T follicular helper cell (primary cell): Measurements from ENCODE around the gene ANKRD53.

Experiments used
- DNase-seq: peaks from one replicate; pipeline ENCODE4 v3.0.0-alpha.2; 2020; ENCODE audit warnings: low read depth

Gene ANKRD53

DNA sequence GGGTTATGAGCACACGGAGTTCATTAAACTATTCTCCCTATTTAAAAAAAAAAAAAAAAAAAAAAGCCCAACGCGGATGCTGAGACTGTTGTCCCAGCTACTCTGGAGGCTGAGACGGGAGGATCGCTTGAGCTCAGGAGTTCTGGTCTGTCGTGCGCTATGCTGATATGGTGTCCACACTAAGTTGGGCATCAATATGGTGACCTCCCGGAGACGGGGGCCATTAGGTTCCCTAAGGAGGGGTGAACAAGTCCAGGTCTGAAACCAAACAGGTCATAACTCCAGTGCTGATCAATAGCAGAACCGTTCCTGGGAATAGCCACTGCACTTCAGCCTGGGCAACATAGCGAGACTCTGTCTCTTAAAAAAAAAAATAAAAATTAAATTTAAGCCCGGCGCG, 12.9 kb upstream of the ANKRD53 start:
- DNase-seq = no peak

DNA sequence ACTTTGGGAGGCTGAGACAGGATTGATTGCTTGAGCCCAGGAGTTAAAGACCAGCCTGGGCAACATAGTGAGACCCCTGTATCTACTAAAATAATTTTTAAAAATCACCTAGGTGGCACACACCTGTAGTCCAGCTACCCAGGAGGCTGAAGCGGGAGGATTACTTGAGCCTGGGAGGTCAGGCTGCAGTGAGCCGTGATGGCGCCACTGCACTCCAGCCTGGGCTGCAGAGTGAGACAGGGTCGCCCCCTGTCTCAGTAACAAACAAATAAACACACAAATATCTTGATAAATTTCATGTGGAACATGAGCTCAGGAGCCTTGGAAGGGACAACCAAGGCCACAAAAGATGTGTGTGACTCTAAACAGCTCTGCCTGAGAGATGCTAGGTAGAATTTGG, 11.7 kb upstream of the ANKRD53 start:
- DNase-seq = no peak

DNA sequence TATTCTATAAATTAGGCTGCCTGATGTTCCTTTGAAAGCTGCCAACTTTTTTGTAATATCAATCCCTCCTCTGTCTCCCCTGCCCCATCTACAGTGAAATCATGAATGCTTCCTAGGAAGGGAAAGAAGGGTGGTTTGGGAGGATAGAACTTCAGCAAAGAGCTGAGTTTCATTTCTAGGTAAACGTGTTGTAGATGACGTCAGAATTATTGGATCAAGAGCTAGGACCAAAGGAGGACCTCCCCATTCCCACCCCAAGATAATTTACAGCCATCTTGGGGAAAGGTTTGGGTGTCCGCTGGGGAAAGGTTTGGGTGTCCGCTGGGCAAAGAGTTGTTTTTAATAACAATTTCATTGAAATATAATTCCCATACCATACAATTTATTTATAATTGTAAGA, 11.2 kb upstream of the ANKRD53 start:
- DNase-seq = no peak

DNA sequence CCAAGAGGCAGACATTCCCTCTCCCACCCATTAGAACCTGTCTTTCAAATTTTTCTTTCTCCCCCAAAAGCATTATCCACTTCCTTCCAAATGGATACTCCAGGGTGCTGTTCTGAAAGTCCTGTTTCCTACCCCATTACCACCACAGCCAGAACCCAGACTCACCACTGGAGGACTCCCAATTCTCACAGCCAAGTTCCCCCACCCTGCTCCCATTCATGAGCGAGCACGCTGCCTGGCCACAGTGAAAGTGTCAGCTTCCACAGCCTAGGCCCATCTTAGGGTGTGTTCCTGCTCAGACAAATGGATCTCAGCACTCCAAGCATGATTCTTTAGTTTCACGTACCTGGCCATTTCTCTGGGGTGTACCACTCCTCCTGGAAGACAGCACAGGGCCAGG, 3.8 kb upstream of the ANKRD53 start:
- no peak for DNase-seq

DNA sequence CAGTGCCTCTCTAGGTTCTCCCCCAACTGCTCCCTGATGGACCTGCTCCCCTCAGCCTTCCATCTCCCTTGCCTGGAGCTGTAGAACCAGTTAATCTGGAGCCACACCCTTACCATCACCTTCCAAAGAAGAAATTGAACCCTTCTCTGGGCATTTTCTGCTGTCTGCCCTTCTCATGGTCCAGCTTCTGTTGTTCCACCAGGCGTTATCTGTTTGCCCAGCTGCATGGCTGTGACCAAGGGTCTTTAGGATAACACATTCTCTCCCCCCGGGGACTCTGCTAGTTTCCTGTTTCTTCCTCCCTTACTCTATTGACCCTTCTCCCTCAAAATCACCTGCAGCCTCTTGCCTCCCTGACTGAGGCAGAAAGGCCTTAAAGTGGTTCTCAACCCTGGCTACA, 3.2 kb upstream of the ANKRD53 start:
- no peak for DNase-seq

DNA sequence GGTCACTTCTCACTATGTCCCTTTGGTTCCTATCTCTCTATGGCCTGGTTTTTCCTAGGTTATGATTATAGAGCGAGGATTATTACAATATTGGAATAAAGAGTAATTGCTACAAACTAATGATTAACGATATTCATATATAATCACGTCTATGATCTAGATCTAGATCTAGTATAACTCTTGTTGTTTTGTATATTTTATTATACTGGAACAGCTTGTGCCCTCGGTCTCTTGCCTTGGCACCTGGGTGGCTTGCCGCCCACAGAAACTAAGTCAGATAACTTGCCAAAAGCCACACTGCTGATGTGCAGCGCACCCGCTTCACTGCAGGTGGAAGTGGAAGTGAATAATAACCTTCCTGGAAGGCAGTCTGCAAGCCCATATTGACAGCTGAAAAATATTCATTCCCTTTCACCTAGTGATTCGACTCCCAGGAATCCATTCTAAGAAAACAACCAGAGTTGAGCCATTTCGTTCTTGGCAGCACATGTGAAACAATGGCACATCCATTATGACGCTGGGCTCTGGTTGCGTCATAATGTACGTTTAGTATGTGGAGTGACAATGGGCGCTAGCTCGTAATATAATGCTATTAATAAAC, 725 bp upstream of the ANKRD53 start:
- no peak for DNase-seq

DNA sequence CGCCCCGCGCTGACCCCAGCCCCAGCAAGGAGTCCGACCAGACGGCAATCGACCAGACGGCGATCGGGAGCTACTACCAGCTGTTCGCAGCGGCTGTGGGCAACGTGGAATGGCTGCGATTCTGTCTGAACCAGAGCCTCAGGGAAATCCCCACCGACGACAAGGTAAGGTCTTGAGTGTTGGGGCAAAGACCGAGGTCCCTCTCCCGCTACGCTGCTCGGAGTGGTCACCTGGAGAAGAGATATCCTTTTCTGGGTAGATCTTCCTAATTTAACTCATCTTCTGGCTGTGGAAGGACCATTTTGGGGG, 704 bp downstream of the ANKRD53 start:
- no peak for DNase-seq

- DNase-seq = no peak
Observed at GRCh38 chr2:70979626-70980025, 1.2 kb downstream of the ANKRD53 start.

GRCh38 chr2:70981421-70981820, 3.0 kb downstream of the ANKRD53 start:
- DNase-seq = no peak

GRCh38 chr2:70981866-70982810, 3.7 kb downstream of the ANKRD53 start:
- DNase-seq = no peak

DNA sequence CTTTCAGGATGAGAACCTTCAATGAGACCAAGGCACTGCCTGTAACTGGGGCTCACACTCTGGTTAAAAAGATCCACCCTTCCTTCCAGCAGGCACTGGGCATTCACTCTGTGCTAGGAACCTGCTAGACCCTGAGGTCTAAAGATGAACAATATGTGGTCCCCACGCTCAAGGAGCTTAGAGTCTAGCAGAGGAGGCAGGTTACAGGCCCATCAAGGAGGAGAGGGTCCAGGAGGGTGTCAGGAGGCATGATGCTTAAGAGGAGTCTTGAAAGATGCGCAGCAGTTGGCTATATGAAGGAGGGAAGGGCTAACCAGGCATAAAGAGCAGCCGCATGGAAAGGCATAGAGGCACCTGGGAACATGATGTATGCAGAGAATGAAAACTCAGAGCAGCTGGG, 4.5 kb downstream of the ANKRD53 start:
- no peak for DNase-seq

GRCh38 chr2:70983506-70984227, 5.2 kb downstream of the ANKRD53 start:
- DNase-seq = no peak

DNA sequence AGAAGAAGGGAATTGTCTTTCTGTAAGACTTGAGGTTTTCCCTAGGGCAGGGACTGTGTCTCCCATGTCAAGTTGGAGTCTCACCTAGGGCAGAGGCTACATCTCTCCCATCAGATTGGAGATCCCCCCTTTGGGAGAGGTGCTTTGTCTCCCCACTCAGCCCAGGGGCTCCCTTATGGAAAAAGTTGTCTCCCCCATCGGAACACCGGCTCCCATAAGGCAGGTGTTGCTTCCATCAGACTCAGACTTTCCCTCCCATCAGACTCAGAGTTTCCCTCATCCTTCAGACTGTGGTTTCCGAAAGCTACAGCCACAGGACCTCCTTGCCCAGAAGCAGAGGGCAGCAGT, 5.8 kb downstream of the ANKRD53 start:
- no peak for DNase-seq

- peak; percentile 70 for DNase-seq
Observed at GRCh38 chr2:70984576-70985282, 6.3 kb downstream of the ANKRD53 start.

GRCh38 chr2:70985283-70985688, 6.9 kb downstream of the ANKRD53 start:
- no peak for DNase-seq

GRCh38 chr2:70985956-70986355, 7.5 kb downstream of the ANKRD53 start:
- DNase-seq = no peak

GRCh38 chr2:70986499-70987189, 8.2 kb downstream of the ANKRD53 start:
- no peak for DNase-seq

DNA sequence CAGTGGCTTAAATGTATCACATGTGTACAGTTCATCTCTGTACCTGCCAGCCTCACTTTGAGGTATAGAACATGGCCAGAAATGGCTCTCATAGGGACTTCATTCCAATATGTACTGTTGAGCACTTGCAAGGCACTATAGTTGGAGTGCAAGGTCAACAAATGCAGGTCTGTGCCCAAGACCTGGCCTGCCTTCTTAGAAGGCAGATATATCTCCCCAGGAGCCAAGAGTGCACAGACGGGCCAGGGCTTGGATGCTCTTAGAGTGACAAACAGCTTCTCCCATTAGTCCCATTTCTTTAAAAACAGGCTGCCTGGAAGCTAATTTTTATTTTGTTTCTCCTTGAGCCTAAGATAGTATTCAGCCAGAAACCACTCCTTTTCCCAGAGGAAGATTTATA, 9.0 kb downstream of the ANKRD53 start:
- no peak for DNase-seq

- no peak for DNase-seq
Observed at GRCh38 chr2:70988151-70988550, 9.7 kb downstream of the ANKRD53 start.

DNA sequence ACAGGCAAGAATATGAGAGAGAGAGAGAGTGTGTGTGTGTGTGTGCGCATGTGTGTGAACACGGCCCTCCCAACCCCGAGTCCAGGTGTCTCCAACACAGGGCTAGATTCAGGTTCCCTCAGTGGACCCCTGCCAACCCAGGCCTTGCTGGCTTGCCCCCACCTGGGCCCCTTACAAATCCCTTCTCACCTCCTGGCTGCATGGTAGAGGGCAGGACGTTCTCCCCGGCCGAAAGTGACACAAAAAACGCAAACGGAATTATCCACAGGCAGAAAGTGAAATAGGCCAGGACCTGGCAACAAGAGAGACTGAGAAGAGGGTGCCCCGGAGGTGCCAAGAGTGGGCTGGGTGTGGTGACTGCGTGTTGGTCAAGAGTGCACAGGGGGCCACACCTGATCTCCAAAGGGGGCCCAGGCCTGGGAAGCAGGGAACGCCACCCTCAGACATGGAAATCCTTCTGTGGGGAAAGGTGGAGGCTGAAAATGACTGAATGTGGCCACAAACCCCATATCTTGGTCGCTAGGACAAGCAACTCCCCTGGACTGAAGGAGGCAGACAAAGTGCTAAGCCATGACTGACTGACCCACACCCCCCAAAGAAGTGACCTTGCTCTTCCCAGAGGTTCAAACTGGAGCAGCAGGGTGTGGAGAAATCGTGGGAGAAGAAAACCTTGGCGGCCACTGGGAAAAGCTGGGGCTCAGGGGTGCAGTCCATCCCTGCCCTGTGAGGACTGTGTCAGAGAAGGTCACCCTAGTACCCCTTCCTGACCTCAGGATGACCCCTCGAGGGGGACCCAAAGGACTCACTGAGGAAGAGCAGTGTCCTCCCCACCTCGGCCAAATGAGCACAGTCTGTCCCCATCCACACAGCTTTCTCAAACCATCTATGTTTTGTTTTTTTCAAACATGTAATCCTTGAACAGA, 10.6 kb downstream of the ANKRD53 start:
- no peak for DNase-seq

GRCh38 chr2:70990216-70990615, 11.8 kb downstream of the ANKRD53 start:
- no peak for DNase-seq
